HG02759 (cell line): Measurements from ENCODE around the gene NRXN3.
"Not testable (repeated sequence)": the region's sequence is repeated elsewhere in the genome, so short reads cannot be mapped to it uniquely, and the experiment has no call there.

Source experiments
- ATAC-seq: cut with Tn5 transposase; IDR thresholded peaks from one replicate; pipeline ENCODE4 v1.9.1; 2021; ENCODE audit warnings: mild to moderate bottlenecking, moderate library complexity; ENCODE audit not compliant: unreplicated experiment

NRXN3 gene

GRCh38 chr14:79730953-79731352 is 1560.8 kb downstream of the NRXN3 start:
- no peak for ATAC-seq

GRCh38 chr14:79732911-79733655 is 1562.9 kb downstream of the NRXN3 start:
- no peak for ATAC-seq

- no peak for ATAC-seq
Observed at GRCh38 chr14:79734151-79734550, 1564.0 kb downstream of the NRXN3 start.

GRCh38 chr14:79734656-79735055 is 1564.5 kb downstream of the NRXN3 start:
- no peak for ATAC-seq

- ATAC-seq: no peak
Observed at GRCh38 chr14:79735121-79735520, 1564.9 kb downstream of the NRXN3 start.

GRCh38 chr14:79740066-79740601 is 1570.0 kb downstream of the NRXN3 start:
- ATAC-seq: no peak

- ATAC-seq: no peak
Observed at GRCh38 chr14:79742142-79742541, 1572.0 kb downstream of the NRXN3 start.

- ATAC-seq: no peak
Observed at GRCh38 chr14:79745046-79745445, 1574.9 kb downstream of the NRXN3 start.

GRCh38 chr14:79749065-79749464 is 1578.9 kb downstream of the NRXN3 start:
- ATAC-seq: no peak

GRCh38 chr14:79758985-79759384 is 1588.8 kb downstream of the NRXN3 start:
- no peak for ATAC-seq

GRCh38 chr14:79764323-79764722 is 1594.2 kb downstream of the NRXN3 start:
- ATAC-seq: no peak

- no peak for ATAC-seq
Observed at GRCh38 chr14:79766511-79766910, 1596.3 kb downstream of the NRXN3 start.

- no peak for ATAC-seq
Observed at GRCh38 chr14:79767251-79767650, 1597.1 kb downstream of the NRXN3 start.

- not testable (repeated sequence) for ATAC-seq
Observed at GRCh38 chr14:79767721-79768120, 1597.5 kb downstream of the NRXN3 start.

GRCh38 chr14:79781882-79782281 is 1611.7 kb downstream of the NRXN3 start:
- no peak for ATAC-seq

GRCh38 chr14:79783041-79783440 is 1612.9 kb downstream of the NRXN3 start:
- ATAC-seq: no peak

- no peak for ATAC-seq
Observed at GRCh38 chr14:79786522-79786921, 1616.3 kb downstream of the NRXN3 start.

- ATAC-seq: no peak
Observed at GRCh38 chr14:79788346-79788745, 1618.2 kb downstream of the NRXN3 start.

- no peak for ATAC-seq
Observed at GRCh38 chr14:79791055-79791732, 1621.0 kb downstream of the NRXN3 start.

- no peak for ATAC-seq
Observed at GRCh38 chr14:79802093-79802492, 1631.9 kb downstream of the NRXN3 start.

GRCh38 chr14:79805636-79806035 is 1635.5 kb downstream of the NRXN3 start:
- ATAC-seq: no peak
